NCI-H446 (cell line): ENCODE measurements around the gene SLC39A2.
"Not testable (repeated sequence)": the region's sequence is repeated elsewhere in the genome, so short reads cannot be mapped to it uniquely, and the experiment has no call there.

Experiments used
- DNase-seq, 2 experiments: peaks; one replicate each; lab custom pipeline; 2025; lab: John Stamatoyannopoulos, UW

SLC39A2 gene

GRCh38 chr14:20997115-20997514 lies 2.0 kb upstream of the SLC39A2 start:
- no peak for DNase-seq

GRCh38 chr14:20997564-20997963 lies 1.5 kb upstream of the SLC39A2 start:
- DNase-seq: no peak

GRCh38 chr14:20998139-20998538 lies 954 bp upstream of the SLC39A2 start:
- no peak for DNase-seq

GRCh38 chr14:20999591-20999990 lies 498 bp downstream of the SLC39A2 start:
- no peak for DNase-seq

GRCh38 chr14:21001218-21001617 lies 2.1 kb downstream of the SLC39A2 start:
- DNase-seq: no peak

GRCh38 chr14:21003788-21004346 lies 4.8 kb downstream of the SLC39A2 start:
- DNase-seq: no peak

GRCh38 chr14:21009721-21010120 lies 10.6 kb downstream of the SLC39A2 start:
- DNase-seq: not testable (repeated sequence)

GRCh38 chr14:21011136-21011535 lies 12.0 kb downstream of the SLC39A2 start:
- DNase-seq: no peak

GRCh38 chr14:21014761-21015190 lies 15.7 kb downstream of the SLC39A2 start:
- peak; percentile 80 to 90 for DNase-seq

GRCh38 chr14:21015312-21015711 lies 16.2 kb downstream of the SLC39A2 start:
- DNase-seq: no peak

- DNase-seq: no peak
These were observed 17.5 kb downstream of the SLC39A2 start for GRCh38 chr14:21016413-21017190.

GRCh38 chr14:21017528-21018245 lies 18.6 kb downstream of the SLC39A2 start:
- DNase-seq: no peak

- no peak for DNase-seq
These were observed 19.2 kb downstream of the SLC39A2 start for GRCh38 chr14:21018286-21018685.

GRCh38 chr14:21018781-21019180 lies 19.7 kb downstream of the SLC39A2 start:
- DNase-seq: no peak

GRCh38 chr14:21019366-21019765 lies 20.3 kb downstream of the SLC39A2 start:
- no peak for DNase-seq

GRCh38 chr14:21020977-21021545 lies 22.0 kb downstream of the SLC39A2 start:
- no peak for DNase-seq

- no peak for DNase-seq
These were observed 23.6 kb downstream of the SLC39A2 start for GRCh38 chr14:21022686-21023085.

- DNase-seq: no peak
These were observed 24.1 kb downstream of the SLC39A2 start for GRCh38 chr14:21023174-21023573.

GRCh38 chr14:21023817-21024584 lies 24.9 kb downstream of the SLC39A2 start:
- no peak for DNase-seq

GRCh38 chr14:21024585-21025370 lies 25.7 kb downstream of the SLC39A2 start, which contains the start of gene NDRG2:
Gene NDRG2 (minus strand): TSS chr14:21025061. CDS start chr14:21023315, 1,746 bp downstream.
- peak in 1 of 2 experiments; percentile 18 for DNase-seq
